HepG2 (cell line): ENCODE data around the gene STK40. TPM values are rescaled to one million over a fixed set of nuclear protein-coding genes. Genes with fewer than 3 reads are reported as not detected.

ENCODE experiments used
- AGO2 ChIP-seq: fragments of 200-400 bp; formaldehyde crosslinking; optimal IDR thresholded peaks from 2 replicates; pipeline ENCODE3; 2017; ENCODE audit warnings: mild to moderate bottlenecking, low read depth, low read length, moderate library complexity
- ARNTL ChIP-seq: sonication (generic); formaldehyde crosslinking; IDR thresholded peaks from 2 replicates; pipeline ENCODE4 v1.4.0; 2020; ENCODE audit warnings: mild to moderate bottlenecking, missing genetic modification reagents
- DPF2 ChIP-seq: sonication (generic); formaldehyde crosslinking; IDR thresholded peaks from 2 replicates; pipeline ENCODE4 v1.4.0; 2020; ENCODE audit warnings: mild to moderate bottlenecking, low read depth, missing genetic modification reagents, borderline replicate concordance
- GLMP ChIP-seq: sonication (generic); formaldehyde crosslinking; IDR thresholded peaks from 2 replicates; pipeline ENCODE4 v1.9.0; 2021; ENCODE audit warnings: missing genetic modification reagents, mild to moderate bottlenecking, borderline replicate concordance
- HOMEZ ChIP-seq: IDR thresholded peaks from 2 replicates; pipeline ENCODE4 v1.6.1; 2016; ENCODE audit warnings: low read depth
- ISX ChIP-seq: sonication (generic); formaldehyde crosslinking; conservative IDR thresholded peaks from 2 replicates; pipeline ENCODE4 v1.5.0; 2020; ENCODE audit warnings: missing genetic modification reagents
- KLF9 ChIP-seq: IDR thresholded peaks from 2 replicates; pipeline ENCODE4 v1.6.1; 2016; ENCODE audit warnings: low read depth
- SCMH1 ChIP-seq: sonication (generic); formaldehyde crosslinking; IDR thresholded peaks from 2 replicates; pipeline ENCODE4 v1.9.0; 2021; ENCODE audit warnings: missing genetic modification reagents, mild to moderate bottlenecking, borderline replicate concordance
- SKIL ChIP-seq: sonication (generic); formaldehyde crosslinking; IDR thresholded peaks from 2 replicates; pipeline ENCODE4 v1.8.0; 2022; ENCODE audit warnings: missing genetic modification reagents, mild to moderate bottlenecking, moderate library complexity, borderline replicate concordance
- SMAD1 ChIP-seq: sonication (generic); formaldehyde crosslinking; IDR thresholded peaks from 2 replicates; pipeline ENCODE4 v1.4.0; 2020; ENCODE audit warnings: missing genetic modification reagents, low read depth, mild to moderate bottlenecking, borderline replicate concordance
- SP1 ChIP-seq, 2 experiments: fragments of 450-650 bp in 1 of 2; sonication (generic) in 1 of 2; formaldehyde crosslinking in 1 of 2; IDR thresholded peaks; 2 replicates each; pipeline versions ENCODE4 v1.4.0 to v1.6.1; 2016 to 2020; ENCODE audit warnings: missing genetic modification reagents in 1 of 2
- THRA ChIP-seq: sonication (generic); formaldehyde crosslinking; IDR thresholded peaks from 2 replicates; pipeline ENCODE4 v1.4.0; 2020; ENCODE audit warnings: missing genetic modification reagents, borderline replicate concordance
- WIZ ChIP-seq: sonication (generic); formaldehyde crosslinking; IDR thresholded peaks from 2 replicates; pipeline ENCODE4 v1.5.1; 2020; ENCODE audit warnings: mild to moderate bottlenecking, missing genetic modification reagents
- ZC3H4 ChIP-seq: sonication (generic); formaldehyde crosslinking; IDR thresholded peaks from 2 replicates; pipeline ENCODE4 v1.4.0; 2020; ENCODE audit warnings: missing genetic modification reagents, borderline replicate concordance
- ZKSCAN8 ChIP-seq: IDR thresholded peaks from 2 replicates; pipeline ENCODE4 v1.6.1; 2016; ENCODE audit warnings: borderline replicate concordance, missing genetic modification reagents, missing compliant biosample characterization
- ZNF501 ChIP-seq: sonication (generic); formaldehyde crosslinking; IDR thresholded peaks from 2 replicates; pipeline ENCODE4 v1.5.1; 2020; ENCODE audit warnings: mild to moderate bottlenecking, moderate library complexity, missing genetic modification reagents
- ZNF646 ChIP-seq: sonication (generic); formaldehyde crosslinking; IDR thresholded peaks from 2 replicates; pipeline ENCODE4 v1.9.0; 2021; ENCODE audit warnings: mild to moderate bottlenecking, missing genetic modification reagents
- polyA plus RNA-seq, 8 experiments: library from polyadenylated mRNA; depleted of rRNA in 3 of 8; stranded (reverse) in 7 of 8; unstranded in 1 of 8; fragments of >200 nt; fragmentation: Illumina TruSeq in 4 of 8; extraction: Trizol in 4 of 8; gene quantifications; 2 replicates each; pipeline versions ENCODE4 v1.2.1 to v1.2.3, GENCODE V29; 2011 to 2016; ENCODE audit warnings: low read depth in 4 of 8, missing spikeins in 1 of 8, mixed read lengths in 1 of 8; ENCODE audit not compliant: insufficient read depth in 1 of 8
- total RNA-seq, 5 experiments: library from RNA; depleted of rRNA; stranded (reverse); fragments of >200 nt; fragmentation: Illumina TruSeq; extraction: Trizol; gene quantifications; 2 replicates each; pipeline ENCODE4 v1.2.3, GENCODE V29; 2016; ENCODE audit warnings: low read depth in 1 of 5

Gene STK40
- total and polyA plus RNA-seq, 2 of the 13 experiments (the other 11 are each of a cell fraction or from before 2014, with no cell fraction given), result 33.8 to 35.1 TPM

GRCh38 chr1:36324353-36324703, 61.4 kb downstream of the STK40 start (continued):
- TF ChIP-seq DPF2 (CRISPR knock-in tag) (0 out of 2 replicates have a peak, but pooled peaks have one; percentile 41), ZNF501 (CRISPR knock-in tag) (0 out of 2 replicates have a peak, but pooled peaks have one; percentile 1), SP1 (IDR thresholded peaks at IDR 0.05) (no peak), SP1 (CRISPR knock-in tag; IDR thresholded peaks at IDR 0.05) (no peak), HOMEZ (CRISPR knock-in tag) (no peak), AGO2 (peak; percentile 32), THRA (CRISPR knock-in tag) (0 out of 2 replicates have a peak, but pooled peaks have one; percentile 2), ARNTL (0 out of 2 replicates have a peak, but pooled peaks have one; percentile 34), ISX (CRISPR knock-in tag) (no peak), GLMP (CRISPR knock-in tag) (no peak), WIZ (CRISPR knock-in tag) (no peak), SCMH1 (no peak), SKIL (CRISPR knock-in tag) (no peak), ZKSCAN8 (CRISPR knock-in tag) (no peak), SMAD1 (CRISPR knock-in tag) (no peak), ZC3H4 (no peak), ZNF646 (CRISPR knock-in tag) (no peak), KLF9 (CRISPR knock-in tag) (no peak)
